Stimulated activated CD8-positive, alpha-beta memory T cell treated with anti-CD3 and anti-CD28 coated beads, Interleukin-12 subunit alpha, Interleukin-12 subunit beta, amount 100 ng/mL, for 24 hours (primary cell): ENCODE results near the gene INTS7.
"Not testable (repeated sequence)": the region's sequence is repeated elsewhere in the genome, so short reads cannot be mapped to it uniquely, and the experiment has no call there.

Experiments used
- DNase-seq: peaks from one replicate; pipeline ENCODE4 v3.0.0-alpha.2; 2020; ENCODE audit errors: extremely low read depth

Gene INTS7

GRCh38 chr1:212035835-212036605 lies 663 bp upstream of the INTS7 start:
- no peak for DNase-seq

- no peak for DNase-seq
Observed at GRCh38 chr1:212034516-212035122, 738 bp downstream of the INTS7 start.

- DNase-seq: no peak
Observed at GRCh38 chr1:212030936-212031528, 4.3 kb downstream of the INTS7 start.

GRCh38 chr1:212027727-212028126 lies 7.6 kb downstream of the INTS7 start:
- not testable (repeated sequence) for DNase-seq

GRCh38 chr1:212024469-212025149 lies 10.7 kb downstream of the INTS7 start:
- DNase-seq: no peak

- DNase-seq: not testable (repeated sequence)
Observed at GRCh38 chr1:212022908-212023307, 12.4 kb downstream of the INTS7 start.

- DNase-seq: no peak
Observed at GRCh38 chr1:212021563-212021962, 13.8 kb downstream of the INTS7 start.

- DNase-seq: no peak
Observed at GRCh38 chr1:212020975-212021374, 14.4 kb downstream of the INTS7 start.

- DNase-seq: no peak
Observed at GRCh38 chr1:212013672-212014071, 21.7 kb downstream of the INTS7 start.

GRCh38 chr1:212012034-212012740 lies 23.2 kb downstream of the INTS7 start:
- DNase-seq: no peak

- DNase-seq: no peak
Observed at GRCh38 chr1:212010004-212010403, 25.4 kb downstream of the INTS7 start.

GRCh38 chr1:212009561-212009960 lies 25.8 kb downstream of the INTS7 start:
- DNase-seq: no peak

GRCh38 chr1:212007886-212008285 lies 27.5 kb downstream of the INTS7 start:
- DNase-seq: no peak

- no peak for DNase-seq
Observed at GRCh38 chr1:212007178-212007577, 28.2 kb downstream of the INTS7 start.

GRCh38 chr1:212004895-212005608 lies 30.3 kb downstream of the INTS7 start:
- no peak for DNase-seq

GRCh38 chr1:212002536-212002935 lies 32.8 kb downstream of the INTS7 start:
- no peak for DNase-seq

GRCh38 chr1:211997426-211997825 lies 37.9 kb downstream of the INTS7 start:
- DNase-seq: not testable (repeated sequence)

- DNase-seq: no peak
Observed at GRCh38 chr1:211991695-211992094, 43.7 kb downstream of the INTS7 start.

GRCh38 chr1:211986628-211987254 lies 48.6 kb downstream of the INTS7 start:
- no peak for DNase-seq

GRCh38 chr1:211985556-211986264 lies 49.6 kb downstream of the INTS7 start:
- no peak for DNase-seq
